HG03378 (cell line): ENCODE data around the gene CDK16.

ENCODE experiments used
- ATAC-seq: cut with Tn5 transposase; IDR thresholded peaks from one replicate; pipeline ENCODE4 v1.9.1; 2021; ENCODE audit warnings: mild to moderate bottlenecking, moderate library complexity; ENCODE audit not compliant: unreplicated experiment

The CDK16 gene

DNA sequence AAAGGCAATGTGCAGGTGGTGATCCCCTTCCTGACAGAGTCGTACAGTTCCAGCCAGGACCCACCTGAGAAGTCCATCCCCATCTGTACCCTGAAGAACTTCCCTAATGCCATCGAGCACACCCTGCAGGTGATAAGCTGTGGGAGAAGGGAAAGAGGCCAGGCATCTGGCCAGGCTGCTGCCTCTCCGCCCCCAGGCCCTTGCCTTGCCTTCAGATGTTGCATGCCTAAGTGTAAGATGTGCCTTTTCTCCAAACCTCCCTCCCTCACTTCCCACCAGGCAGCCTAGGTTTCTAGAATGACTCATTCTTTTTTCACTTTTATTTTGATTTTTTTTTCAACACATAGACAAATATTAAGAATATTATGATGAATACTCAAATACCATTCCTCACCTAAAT, 12.2 kb upstream of the CDK16 start:
- no peak for ATAC-seq

- no peak for ATAC-seq
Measured at GRCh38 chrX:47208108-47208507, 10.4 kb upstream of the CDK16 start.

GRCh38 chrX:47209508-47210238, 8.8 kb upstream of the CDK16 start:
- no peak for ATAC-seq

GRCh38 chrX:47210661-47211425, 7.6 kb upstream of the CDK16 start:
- no peak for ATAC-seq

- no peak for ATAC-seq
Measured at GRCh38 chrX:47212381-47213293, 5.8 kb upstream of the CDK16 start.

DNA sequence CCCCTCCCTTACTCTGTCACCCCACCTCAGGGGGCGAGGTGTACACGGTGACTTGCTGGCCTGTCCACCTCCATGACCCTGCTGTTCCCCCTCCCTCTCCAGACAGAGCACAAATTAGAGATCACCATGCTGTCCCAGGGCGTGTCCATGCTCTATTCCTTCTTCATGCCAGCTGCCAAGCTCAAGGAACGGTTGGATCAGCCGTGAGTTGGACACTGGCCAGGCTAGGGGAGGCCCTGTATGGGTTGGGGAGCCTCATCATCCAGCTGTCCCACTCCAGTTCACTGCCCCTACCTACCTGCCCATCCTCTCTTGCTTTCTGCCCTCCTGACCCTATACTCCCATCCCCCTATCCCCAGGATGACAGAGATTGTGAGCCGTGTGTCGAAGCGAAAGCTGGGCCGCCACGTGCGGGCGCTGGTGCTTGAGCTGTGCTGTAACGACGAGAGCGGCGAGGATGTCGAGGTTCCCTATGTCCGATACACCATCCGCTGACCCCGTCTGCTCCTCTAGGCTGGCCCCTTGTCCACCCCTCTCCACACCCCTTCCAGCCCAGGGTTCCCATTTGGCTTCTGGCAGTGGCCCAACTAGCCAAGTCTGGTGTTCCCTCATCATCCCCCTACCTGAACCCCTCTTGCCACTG, 3.9 kb upstream of the CDK16 start:
- no peak for ATAC-seq

DNA sequence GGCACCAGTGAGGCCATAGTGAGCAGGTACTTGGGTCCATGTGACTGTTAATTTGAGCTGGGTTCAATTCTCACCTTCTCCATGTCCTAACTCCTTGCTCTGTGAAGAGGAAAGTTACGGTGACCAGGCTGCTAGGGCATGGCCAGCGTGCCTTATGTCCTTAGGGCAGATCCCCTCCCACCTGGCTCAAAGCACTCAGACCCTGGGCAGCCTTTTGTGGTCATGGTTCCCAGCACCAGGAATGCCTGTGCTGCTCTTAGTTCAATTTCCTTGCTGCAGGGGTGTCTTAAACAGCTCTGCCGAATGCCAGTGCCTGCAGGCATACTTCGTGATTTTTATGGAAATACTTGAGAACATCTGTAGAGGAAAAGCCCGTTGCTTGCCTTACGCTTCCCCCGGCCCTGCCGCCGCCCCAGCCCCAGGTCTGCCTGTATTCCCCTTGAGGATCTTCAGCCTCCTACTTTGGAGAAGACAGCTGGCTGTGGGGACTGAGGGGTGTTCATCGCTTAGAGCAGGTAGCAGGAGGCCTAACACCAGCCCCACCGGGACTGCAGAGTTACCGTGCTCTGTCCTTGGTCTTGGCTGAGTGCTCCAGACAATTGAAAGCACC, 3.1 kb upstream of the CDK16 start:
- no peak for ATAC-seq

DNA sequence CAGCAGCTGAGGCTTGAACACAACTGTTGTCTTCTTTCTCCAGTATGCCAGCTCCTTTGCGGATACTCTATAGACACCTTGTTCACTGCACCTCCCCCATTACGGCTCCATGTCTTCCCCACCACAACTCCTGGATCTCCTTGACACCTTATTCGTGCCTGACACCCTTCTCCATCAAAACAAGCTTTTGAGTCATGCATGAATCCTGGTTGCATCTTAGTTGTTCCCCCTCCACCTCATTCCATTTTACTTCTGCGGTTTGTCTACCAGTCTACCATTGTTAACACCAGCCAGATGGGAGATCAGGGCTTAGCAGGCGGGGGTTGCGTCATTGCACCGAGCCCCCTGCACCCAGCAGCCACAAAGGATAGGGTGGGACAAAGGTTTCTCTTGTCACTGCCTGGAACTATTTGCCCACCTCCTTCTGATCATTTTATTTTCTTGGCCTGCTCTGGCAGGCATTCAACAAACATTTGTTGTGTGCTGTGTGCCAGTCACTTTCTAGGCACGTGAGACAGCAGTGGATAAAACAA, 2.0 kb upstream of the CDK16 start:
- no peak for ATAC-seq

DNA sequence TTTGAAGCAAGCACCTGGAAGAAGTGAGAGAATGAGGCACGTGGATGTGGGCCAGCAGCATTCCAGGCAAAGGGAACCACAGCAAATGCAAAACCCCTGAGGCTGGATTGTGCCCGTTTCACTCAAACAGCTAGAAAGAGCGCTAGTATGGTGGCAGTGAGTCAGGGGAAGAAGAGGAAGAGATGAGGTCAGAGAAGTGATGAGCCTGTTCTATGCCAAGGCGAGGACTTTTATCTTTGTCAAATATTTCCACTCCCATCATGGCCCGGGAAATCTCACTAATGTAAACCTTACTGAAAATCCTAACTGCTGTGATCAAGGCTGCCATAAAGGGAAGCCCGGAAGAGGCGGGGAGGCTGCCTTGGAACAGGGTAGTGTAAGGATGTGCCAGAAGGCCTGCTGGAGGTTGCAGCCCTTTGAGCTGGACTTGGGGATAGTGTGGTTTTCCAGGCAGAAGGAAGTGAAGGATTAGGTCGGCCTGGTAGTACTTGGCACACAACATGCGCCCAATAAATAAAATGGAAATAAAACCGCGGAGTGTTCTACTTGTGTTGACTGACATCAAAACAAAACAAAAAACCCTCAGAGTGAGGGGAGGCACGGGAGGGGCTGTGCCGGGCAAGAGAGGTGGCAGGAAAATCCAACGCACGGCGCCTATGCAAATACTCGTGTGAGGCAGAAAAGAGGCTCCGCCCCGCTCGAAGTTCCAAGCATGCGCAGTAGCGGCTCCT, 1.2 kb upstream of the CDK16 start:
- no peak for ATAC-seq

- peak; percentile 87 for ATAC-seq
Measured at GRCh38 chrX:47217852-47218279, 615 bp upstream of the CDK16 start.

DNA sequence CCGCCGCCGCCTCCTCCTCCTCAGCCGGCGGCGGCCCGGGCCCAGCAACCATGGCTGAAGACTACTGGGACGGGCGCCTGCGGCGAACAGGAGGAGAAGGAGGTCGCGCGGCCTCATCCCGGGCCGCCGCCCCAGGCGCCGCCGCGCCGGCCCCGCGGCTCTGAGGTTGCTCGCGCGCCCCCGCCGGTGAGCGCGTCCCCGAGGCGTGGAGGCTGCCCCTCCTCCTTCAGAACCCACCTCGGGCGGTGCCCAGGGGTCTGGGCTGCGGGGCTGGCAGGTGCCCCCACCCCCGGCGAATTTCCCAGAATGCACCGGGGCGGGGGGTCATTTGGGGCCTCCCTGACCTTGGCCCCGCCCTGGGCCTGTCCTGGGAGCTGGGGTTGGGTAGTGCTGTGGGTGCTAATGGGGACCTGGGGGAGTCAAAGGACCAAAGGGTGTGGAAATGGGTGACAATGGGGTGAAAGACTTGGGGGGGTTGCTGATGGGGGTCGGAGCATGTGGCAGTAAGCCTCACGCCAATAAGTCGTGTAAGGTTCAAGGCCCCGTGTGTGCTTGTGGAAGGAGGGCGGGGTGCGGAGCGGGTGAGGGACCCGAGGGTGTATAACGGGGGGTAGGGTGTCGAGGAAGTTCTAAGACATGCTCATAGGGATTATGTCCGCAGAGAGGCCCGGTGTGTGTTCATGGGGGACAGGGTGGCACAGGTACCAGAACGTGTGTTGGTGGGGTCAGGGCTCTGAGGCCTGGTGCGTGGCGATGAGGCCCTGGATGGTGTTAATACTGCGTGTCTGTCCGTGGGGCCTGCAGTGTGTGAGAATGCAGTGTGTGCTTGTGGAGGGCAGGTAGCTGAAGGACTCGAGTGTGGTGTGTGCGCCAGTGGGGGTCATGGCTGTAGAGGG, 687 bp downstream of the CDK16 start:
- no peak for ATAC-seq

DNA sequence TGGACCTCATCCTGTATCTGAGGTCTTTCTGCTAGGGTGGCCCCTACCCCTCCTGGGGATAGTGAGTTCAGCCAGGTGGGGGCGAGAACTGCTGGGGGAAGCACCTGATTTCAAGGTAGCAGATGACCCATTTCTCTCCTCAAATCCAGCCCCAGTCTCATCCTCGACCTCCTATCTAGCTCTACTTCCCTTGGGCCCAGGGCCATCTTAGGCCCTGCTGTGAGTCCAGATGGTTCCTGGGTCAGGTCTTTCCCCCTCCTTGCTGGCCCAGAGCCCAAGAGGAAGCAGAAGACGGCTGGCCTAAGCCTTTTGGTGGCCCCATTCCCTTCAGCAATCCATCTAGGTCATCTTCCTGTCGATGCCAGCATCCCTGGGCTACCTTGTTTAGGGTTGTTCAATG, 3.3 kb downstream of the CDK16 start:
- ATAC-seq, result no peak

- ATAC-seq, result no peak
Measured at GRCh38 chrX:47222751-47223350, 4.4 kb downstream of the CDK16 start.

GRCh38 chrX:47223476-47224250, 5.2 kb downstream of the CDK16 start:
- no peak for ATAC-seq

DNA sequence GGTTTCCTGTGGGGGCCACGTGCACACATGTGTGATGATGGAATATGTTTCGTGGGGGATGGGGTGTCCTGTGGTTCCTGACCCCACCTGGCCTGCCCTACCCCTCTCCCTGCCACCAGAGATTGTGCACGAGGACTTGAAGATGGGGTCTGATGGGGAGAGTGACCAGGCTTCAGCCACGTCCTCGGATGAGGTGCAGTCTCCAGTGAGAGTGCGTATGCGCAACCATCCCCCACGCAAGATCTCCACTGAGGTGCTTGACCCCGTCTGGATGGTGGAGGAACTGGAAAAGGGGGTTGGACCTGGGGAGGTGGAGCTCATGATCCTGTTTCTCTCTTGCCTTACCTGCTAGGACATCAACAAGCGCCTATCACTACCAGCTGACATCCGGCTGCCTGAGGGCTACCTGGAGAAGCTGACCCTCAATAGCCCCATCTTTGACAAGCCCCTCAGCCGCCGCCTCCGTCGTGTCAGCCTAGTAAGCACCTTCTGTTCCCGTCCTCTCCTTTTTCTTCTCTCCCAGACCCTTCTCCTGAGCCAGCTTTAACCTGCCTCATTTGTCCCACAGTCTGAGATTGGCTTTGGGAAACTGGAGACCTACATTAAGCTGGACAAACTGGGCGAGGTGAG, 5.9 kb downstream of the CDK16 start:
- ATAC-seq, result no peak

DNA sequence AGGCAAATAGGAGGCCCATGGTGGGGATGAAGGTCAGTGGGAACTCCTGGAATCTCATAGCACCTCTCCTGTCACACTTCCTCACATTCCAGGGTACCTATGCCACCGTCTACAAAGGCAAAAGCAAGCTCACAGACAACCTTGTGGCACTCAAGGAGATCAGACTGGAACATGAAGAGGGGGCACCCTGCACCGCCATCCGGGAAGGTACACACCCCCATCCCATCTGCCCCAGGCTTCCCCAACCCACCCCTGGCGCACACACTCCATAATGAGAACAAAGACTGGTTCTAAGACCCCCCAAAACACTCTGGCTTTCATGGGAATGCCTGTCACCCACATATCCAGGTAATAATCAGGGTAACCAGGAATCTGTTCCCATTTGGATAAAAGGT, 6.4 kb downstream of the CDK16 start:
- ATAC-seq, result no peak

- ATAC-seq, result no peak
Measured at GRCh38 chrX:47226071-47226470, 7.6 kb downstream of the CDK16 start.
